CD4-positive, alpha-beta T cell treated with Interleukin-15 for 1 hour (primary cell): ENCODE measurements around the gene MPC2.
"Not testable (repeated sequence)": the region's sequence is repeated elsewhere in the genome, so short reads cannot be mapped to it uniquely, and the experiment has no call there.

Experiments
- DNase-seq: peaks from one replicate; pipeline ENCODE4 v3.0.0-alpha.2; 2020

The MPC2 gene

GRCh38 chr1:167934426-167935215 is 2.3 kb downstream of the MPC2 start:
- no peak for DNase-seq

GRCh38 chr1:167933788-167934187 is 3.1 kb downstream of the MPC2 start:
- no peak for DNase-seq

- DNase-seq, result no peak
Measured at GRCh38 chr1:167929725-167930124, 7.1 kb downstream of the MPC2 start.

GRCh38 chr1:167928919-167929318 is 8.0 kb downstream of the MPC2 start:
- not testable (repeated sequence) for DNase-seq

- DNase-seq, result no peak
Measured at GRCh38 chr1:167928457-167928852, 8.4 kb downstream of the MPC2 start.

GRCh38 chr1:167927046-167927754 is 9.7 kb downstream of the MPC2 start:
- no peak for DNase-seq

GRCh38 chr1:167926486-167926997 is 10.3 kb downstream of the MPC2 start:
- DNase-seq, result no peak

- DNase-seq, result no peak
Measured at GRCh38 chr1:167924543-167925231, 12.2 kb downstream of the MPC2 start.

GRCh38 chr1:167924102-167924501 is 12.8 kb downstream of the MPC2 start:
- DNase-seq, result no peak

GRCh38 chr1:167923324-167924056 is 13.4 kb downstream of the MPC2 start:
- DNase-seq, result no peak

GRCh38 chr1:167922611-167923074 is 14.2 kb downstream of the MPC2 start:
- DNase-seq, result no peak

- DNase-seq, result no peak
Measured at GRCh38 chr1:167922023-167922422, 14.8 kb downstream of the MPC2 start.

GRCh38 chr1:167916766-167917511 is 19.9 kb downstream of the MPC2 start:
- no peak for DNase-seq

- no peak for DNase-seq
Measured at GRCh38 chr1:167915569-167915968, 21.3 kb downstream of the MPC2 start.

GRCh38 chr1:167913895-167914496 is 22.9 kb downstream of the MPC2 start, which contains the start of gene ADCY10:
Gene ADCY10, minus strand, starts transcription at chr1:167914134. Its CDS starts 8,994 bp downstream, at chr1:167905140.
- DNase-seq, result no peak

- no peak for DNase-seq
Measured at GRCh38 chr1:167912294-167912693, 24.6 kb downstream of the MPC2 start.

- DNase-seq, result no peak
Measured at GRCh38 chr1:167911413-167911812, 25.5 kb downstream of the MPC2 start.

- DNase-seq, result no peak
Measured at GRCh38 chr1:167910530-167910929, 26.3 kb downstream of the MPC2 start.

GRCh38 chr1:167909691-167910180 is 27.1 kb downstream of the MPC2 start:
- DNase-seq, result no peak

- DNase-seq, result no peak
Measured at GRCh38 chr1:167905671-167906070, 31.2 kb downstream of the MPC2 start.

- DNase-seq, result no peak
Measured at GRCh38 chr1:167905182-167905581, 31.7 kb downstream of the MPC2 start.
